Fibroblast of skin of left biceps (primary cell): ENCODE data around the gene AGMO.

Experiments
- DNase-seq, 2 experiments: peaks; one replicate each; pipeline ENCODE4 v3.0.0-alpha.2; 2013; ENCODE audit warnings: low read depth in 2 of 2

Gene AGMO

DNA sequence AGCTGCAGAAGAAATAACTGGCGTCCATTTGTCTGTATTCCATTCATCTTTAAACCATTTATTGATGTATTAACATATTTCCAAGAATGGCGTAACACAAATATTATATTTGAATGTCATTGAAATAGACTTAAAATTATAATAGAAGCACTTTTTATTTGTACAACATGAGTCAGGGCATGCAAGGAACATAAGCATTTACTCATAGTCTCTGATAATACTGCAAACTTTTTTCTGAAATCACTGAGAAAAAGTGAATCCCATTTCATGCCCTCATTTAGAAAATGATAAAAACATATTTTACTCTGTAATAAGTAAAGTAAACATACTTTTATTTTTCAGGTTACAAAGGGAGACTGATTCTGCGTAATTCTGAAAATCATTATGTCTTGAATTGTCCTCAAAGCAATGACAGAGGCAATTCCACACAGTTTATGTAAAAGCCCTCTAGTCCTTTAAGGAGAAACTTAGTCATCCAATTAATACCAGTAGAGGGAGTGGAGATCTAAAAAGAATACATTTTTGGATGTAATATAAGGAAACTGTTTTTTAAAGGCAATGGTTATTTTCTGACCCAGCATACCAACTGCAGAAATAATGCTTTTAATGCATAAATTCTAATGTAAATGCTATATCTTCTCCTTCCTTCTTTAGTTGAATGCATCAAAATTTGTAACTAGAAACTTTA is 58.1 kb downstream of the AGMO start:
- no peak for DNase-seq

- DNase-seq = no peak
Measured at GRCh38 chr7:15498465-15498864, 63.4 kb downstream of the AGMO start.

DNA sequence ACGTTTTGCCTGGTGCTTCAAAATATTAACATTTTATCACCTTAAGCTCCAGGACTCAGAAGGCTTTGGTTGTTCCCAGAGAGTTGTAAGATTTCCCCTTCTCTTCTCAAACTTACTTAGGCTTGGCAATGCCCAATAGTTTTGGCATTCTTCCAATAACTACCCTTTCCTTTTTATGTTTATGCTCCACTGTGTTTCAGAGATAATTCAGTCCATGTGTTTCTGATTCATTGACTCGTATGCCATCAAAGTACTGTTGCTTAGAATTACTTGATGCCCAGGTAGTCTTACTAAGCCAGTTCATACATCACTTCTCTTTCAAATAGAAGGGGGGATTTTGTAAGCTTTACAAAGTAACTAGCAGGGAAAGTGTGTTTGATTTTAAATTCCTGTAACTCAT is 66.6 kb downstream of the AGMO start:
- no peak for DNase-seq

- DNase-seq = no peak
Measured at GRCh38 chr7:15494711-15495110, 67.1 kb downstream of the AGMO start.

DNA sequence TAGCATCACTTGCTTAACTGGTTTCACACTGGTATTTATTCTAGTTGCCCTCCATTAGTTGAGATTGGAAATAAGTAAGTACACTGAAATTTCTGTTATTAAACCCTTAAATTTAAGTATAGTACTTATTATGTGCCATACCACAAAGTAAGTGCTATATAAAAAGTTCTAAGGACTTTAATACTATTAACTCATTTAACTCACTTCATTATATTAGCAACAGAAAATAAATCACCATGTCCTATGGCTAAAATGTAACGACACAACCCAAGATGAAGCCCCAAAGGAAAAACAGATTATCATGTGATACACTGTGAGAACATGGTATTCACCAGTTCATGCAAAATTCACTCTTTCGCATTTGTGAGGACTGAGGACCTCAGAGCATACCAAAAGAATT is 70.5 kb downstream of the AGMO start:
- DNase-seq = no peak

- DNase-seq = no peak
Measured at GRCh38 chr7:15490291-15490690, 71.5 kb downstream of the AGMO start.

GRCh38 chr7:15489861-15490260 is 72.0 kb downstream of the AGMO start:
- no peak for DNase-seq

- no peak for DNase-seq
Measured at GRCh38 chr7:15489383-15489782, 72.4 kb downstream of the AGMO start.

- no peak for DNase-seq
Measured at GRCh38 chr7:15488401-15488800, 73.4 kb downstream of the AGMO start.

DNA sequence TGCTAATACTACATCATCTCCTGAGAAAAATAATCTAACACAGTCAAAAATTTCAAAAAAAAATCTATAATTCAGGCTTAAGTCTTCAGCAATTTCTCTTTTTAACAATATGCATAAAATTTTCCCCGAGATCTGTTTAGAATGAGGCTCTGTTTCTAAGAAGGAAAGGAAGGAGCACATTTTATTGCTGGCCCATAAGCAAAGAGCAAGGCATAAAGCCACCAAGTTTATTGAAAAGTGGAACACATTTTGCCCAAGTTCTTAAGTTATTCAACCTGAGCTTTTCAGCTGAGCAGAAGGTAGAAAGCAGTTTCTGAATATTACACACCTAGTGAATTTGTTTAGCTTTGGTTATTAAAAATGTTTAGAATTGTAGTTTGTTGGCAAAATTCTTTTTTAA is 73.9 kb downstream of the AGMO start:
- no peak for DNase-seq

DNA sequence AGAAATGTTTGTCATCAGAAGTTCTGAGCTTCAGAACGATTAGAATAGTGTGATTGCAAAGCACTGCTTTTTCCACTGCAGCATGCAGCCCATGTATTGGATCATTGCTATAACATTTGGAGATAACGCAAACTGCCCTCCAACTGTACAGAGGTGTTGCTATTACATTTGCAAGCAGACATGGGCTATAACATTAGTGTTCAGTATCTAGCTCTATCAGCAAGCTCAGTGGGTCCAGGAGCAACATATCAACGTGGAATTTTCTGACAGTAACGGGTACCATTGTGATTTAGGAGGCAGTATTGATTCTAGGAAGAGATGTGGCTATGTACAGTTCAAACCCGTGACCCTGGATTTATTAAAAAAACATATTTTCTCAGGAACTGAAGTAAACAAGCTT is 75.8 kb downstream of the AGMO start:
- no peak for DNase-seq

DNA sequence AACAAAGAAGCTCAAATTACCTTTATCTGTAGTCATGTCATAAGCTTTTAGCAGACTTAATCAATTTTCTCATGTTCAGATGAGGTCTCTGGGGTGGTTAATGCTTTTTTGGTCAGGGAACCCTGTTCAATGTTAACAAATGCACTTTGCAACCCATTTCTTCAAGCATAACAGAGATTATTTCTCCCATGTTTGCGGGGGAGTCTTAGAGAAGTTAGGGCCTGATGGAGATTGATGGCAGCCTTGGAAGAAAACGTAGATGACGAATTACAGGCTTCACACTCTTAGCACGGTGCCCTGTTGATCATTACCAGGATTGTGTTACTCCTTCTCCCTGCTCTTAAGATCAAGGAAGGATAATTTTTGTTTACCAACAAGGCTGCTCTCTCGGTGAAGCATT is 76.4 kb downstream of the AGMO start:
- DNase-seq = no peak

GRCh38 chr7:15481132-15481531 is 80.7 kb downstream of the AGMO start:
- no peak for DNase-seq

- DNase-seq = no peak
Measured at GRCh38 chr7:15478401-15478800, 83.4 kb downstream of the AGMO start.

GRCh38 chr7:15476531-15476918 is 85.3 kb downstream of the AGMO start:
- no peak for DNase-seq

GRCh38 chr7:15475808-15476530 is 85.8 kb downstream of the AGMO start:
- no peak for DNase-seq

- DNase-seq = no peak
Measured at GRCh38 chr7:15471669-15471950, 90.2 kb downstream of the AGMO start.

- DNase-seq = no peak
Measured at GRCh38 chr7:15470825-15471668, 90.8 kb downstream of the AGMO start.

GRCh38 chr7:15464667-15465121 is 97.1 kb downstream of the AGMO start:
- no peak for DNase-seq

GRCh38 chr7:15463801-15464666 is 97.8 kb downstream of the AGMO start:
- no peak for DNase-seq

DNA sequence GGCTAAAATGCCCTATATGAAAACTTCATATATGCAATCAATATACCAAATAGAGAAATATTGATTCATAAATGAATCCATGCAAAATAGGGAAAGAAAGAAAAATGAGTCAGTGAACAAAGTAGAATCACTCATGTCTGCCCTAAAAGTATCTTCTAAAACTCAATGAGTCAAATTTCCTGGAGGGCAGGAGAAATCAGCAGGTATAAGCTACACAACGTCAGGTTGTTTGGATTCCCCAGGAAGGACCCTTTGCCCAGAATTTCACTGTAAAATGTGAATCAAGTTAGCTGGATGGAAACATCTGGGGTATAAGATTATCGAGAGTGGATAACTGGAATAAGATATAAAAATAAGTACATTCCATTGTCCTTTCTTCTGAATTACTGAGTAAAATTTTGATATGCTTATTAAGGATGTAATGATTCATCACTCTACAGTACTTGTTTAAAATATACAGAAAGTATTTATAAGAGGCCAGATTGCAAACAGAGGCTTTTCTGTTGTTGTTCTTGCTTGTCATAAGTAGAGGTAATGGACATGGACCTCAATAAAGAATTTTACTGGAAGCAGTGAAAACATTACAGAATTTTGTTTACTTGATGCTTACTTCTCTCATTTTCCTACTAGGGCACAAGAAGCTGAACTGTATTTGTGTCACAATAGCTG is 99.0 kb downstream of the AGMO start:
- DNase-seq = no peak
